ENCODE data around the gene PKDCC.

GRCh38 chr2:42085706-42086487 lies 38.1 kb downstream of the PKDCC start:
- TF ChIP-seq CTCF (IDR thresholded peaks at IDR 0.05; ENCODE audit: low read depth, low read length) (no peak), EZH2phosphoT487 (IDR thresholded peaks at IDR 0.05; ENCODE audit: low read depth) (no peak)
